Fibroblast of lung (primary cell): ENCODE measurements around the gene HRH3. TPM values are rescaled to one million over a fixed set of nuclear protein-coding genes. Genes with fewer than 3 reads are reported as not detected.

Experiments
- DNase-seq, 2 donors: peaks; one replicate each; pipeline versions ENCODE4 v3.0.0 to v3.0.0-alpha.2; 2010; ENCODE audit warnings: low read depth in 2 of 2
- H2AFZ ChIP-seq: 2 replicates; pipeline ENCODE4 v1.5.1; 2012; ENCODE audit warnings: low read length, control low read depth, inconsistent platforms
- H3K27ac ChIP-seq: 2 replicates; pipeline ENCODE4 v1.5.1; 2011; ENCODE audit warnings: low read length, control low read depth; ENCODE audit not compliant: insufficient read depth
- H3K27me3 ChIP-seq: 2 replicates; pipeline ENCODE4 v1.5.1; 2011; ENCODE audit warnings: mild to moderate bottlenecking, low read length; ENCODE audit not compliant: control insufficient read depth, insufficient read depth
- H3K36me3 ChIP-seq: 2 replicates; pipeline ENCODE4 v1.5.1; 2011; ENCODE audit warnings: low read length; ENCODE audit not compliant: control insufficient read depth, insufficient read depth
- H3K4me1 ChIP-seq: 2 replicates; pipeline ENCODE4 v1.5.1; 2011; ENCODE audit warnings: low read length; ENCODE audit not compliant: control insufficient read depth, insufficient read depth; ENCODE audit errors: extremely low read depth
- H3K4me2 ChIP-seq: 2 replicates; pipeline ENCODE4 v1.5.1; 2011; ENCODE audit warnings: low read length, control low read depth; ENCODE audit not compliant: insufficient read depth; ENCODE audit errors: extremely low read depth
- H3K4me3 ChIP-seq, 4 experiments: fragments of 200-600 bp in 1 of 4; sonication (generic) in 1 of 4; replicated peaks in 1 of 4; 2 replicates each; pipeline ENCODE4 v1.5.1; 2011 to 2016; ENCODE audit warnings: low read length in 4 of 4, low read depth in 3 of 4, mild to moderate bottlenecking in 3 of 4, control low read depth in 2 of 4, inconsistent platforms in 1 of 4, mixed read lengths in 1 of 4; ENCODE audit not compliant: insufficient read depth in 1 of 4; ENCODE audit errors: control extremely low read depth in 1 of 4
- H3K79me2 ChIP-seq: 2 replicates; pipeline ENCODE4 v1.5.1; 2012; ENCODE audit warnings: mild to moderate bottlenecking, low read length, inconsistent platforms; ENCODE audit not compliant: control insufficient read depth, insufficient read depth
- H3K9ac ChIP-seq: 2 replicates; pipeline ENCODE4 v1.5.1; 2011; ENCODE audit warnings: mild to moderate bottlenecking, low read length, control low read depth; ENCODE audit not compliant: insufficient read depth
- H3K9me3 ChIP-seq: 2 replicates; pipeline ENCODE4 v1.5.1; 2012; ENCODE audit warnings: low read depth, low read length; ENCODE audit not compliant: control insufficient read depth, insufficient read depth
- H4K20me1 ChIP-seq: 2 replicates; pipeline ENCODE4 v1.5.1; 2011; ENCODE audit warnings: low read length; ENCODE audit not compliant: control insufficient read depth, insufficient read depth; ENCODE audit errors: extremely low read depth
- CTCF ChIP-seq, 2 donors: IDR thresholded peaks in 1 of 2; conservative IDR thresholded peaks in 1 of 2; 1 replicate in 1 of 2; 2 replicates in 1 of 2; pipeline ENCODE4 v1.5.1; 2011 to 2012; ENCODE audit warnings: low read length in 2 of 2, control low read depth in 1 of 2, inconsistent platforms in 1 of 2, low read depth in 1 of 2, mild to moderate bottlenecking in 1 of 2
- EZH2 ChIP-seq: IDR thresholded peaks from 2 replicates; pipeline ENCODE4 v1.5.1; 2012; ENCODE audit warnings: low read length, control low read depth, mild to moderate bottlenecking; ENCODE audit errors: missing control alignments
- polyA plus RNA-seq, 2 donors: library from polyadenylated mRNA; depleted of rRNA in 1 of 2; stranded (reverse) in 1 of 2; unstranded in 1 of 2; fragments of >200 nt; gene quantifications; 2 replicates each; pipeline ENCODE4 v1.2.1, GENCODE V29; 2011 to 2012; ENCODE audit warnings: missing spikeins in 1 of 2
- total RNA-seq: library from RNA; depleted of rRNA; stranded (reverse); fragments of >200 nt; gene quantifications from 2 replicates; pipeline ENCODE4 v1.2.1, GENCODE V29; 2014

The HRH3 gene
- total and polyA plus RNA-seq, 2 donors (not counting 1 experiment from before 2014, with no cell fraction given) = not detected

- Histone ChIP-seq H2AFZ (peak within 1 kb of the TSS; percentile 86), H4K20me1 (no peaks in the 10 kb centered on the region), H3K4me2 (peak within 1 kb of the TSS; percentile 96), H3K27me3 (no peaks in the 10 kb centered on the region), H3K4me3 (peak within 1 kb of the TSS; percentile 87 to 98 (median 92)), H3K27ac (peak within 1 kb of the TSS; percentile 98), H3K36me3 (peaks cover 2% of the 10 kb centered on the region), H3K9me3 (no peaks in the 10 kb centered on the region), H3K79me2 (peaks cover 31% of the 10 kb centered on the region), H3K4me1 (peaks cover 2% of the 10 kb centered on the region), H3K9ac (peak within 1 kb of the TSS; percentile 99)
- peak; percentile 92 to 94 for DNase-seq
- TF ChIP-seq CTCF (conservative IDR thresholded peaks at IDR 0.05 in 1 of 2, IDR thresholded peaks at IDR 0.05 in 1 of 2; ENCODE audit: low read depth in 1 of 2, low read length in 2 of 2) (no peak), EZH2 (no peak)
These were observed 37.3 kb downstream of the HRH3 start, which contains the start of gene MTG2 for GRCh38 chr20:62182469-62183425. MTG2 (plus strand) TSS chr20:62183028; CDS start chr20:62193421, 10,393 bp downstream.

- TF ChIP-seq EZH2 = no peak
- no peak for TF ChIP-seq CTCF (conservative IDR thresholded peaks at IDR 0.05 in 1 of 2, IDR thresholded peaks at IDR 0.05 in 1 of 2; ENCODE audit: low read depth in 1 of 2, low read length in 2 of 2)
- DNase-seq = no peak
- H3K9me3 ChIP-seq = no peaks in the 10 kb centered on the region
- peak overlapping the region; percentile 77 to 94 (median 89) for H3K4me3 ChIP-seq
- H2AFZ ChIP-seq = no peak overlapping the region
- H3K79me2 ChIP-seq = peaks cover 24% of the 10 kb centered on the region
- H3K9ac ChIP-seq = peak overlapping the region; percentile 99
- H3K27me3 ChIP-seq = no peaks in the 10 kb centered on the region
- H4K20me1 ChIP-seq = no peaks in the 10 kb centered on the region
- peaks cover 2% of the 10 kb centered on the region for H3K4me1 ChIP-seq
- peak overlapping the region; percentile 82 for H3K4me2 ChIP-seq
- peaks cover 2% of the 10 kb centered on the region for H3K36me3 ChIP-seq
- H3K27ac ChIP-seq = peak overlapping the region; percentile 98
These were observed 38.3 kb downstream of the HRH3 start for GRCh38 chr20:62181808-62182207.

- Histone ChIP-seq H3K36me3 (peaks cover 5% of the 10 kb centered on the region), H3K9me3 (no peaks in the 10 kb centered on the region), H3K4me1 (peaks cover 2% of the 10 kb centered on the region), H3K27me3 (no peaks in the 10 kb centered on the region), H2AFZ (no peak overlapping the region), H3K4me3 (no peak overlapping the region), H4K20me1 (no peaks in the 10 kb centered on the region), H3K9ac (no peak overlapping the region), H3K4me2 (no peak overlapping the region), H3K79me2 (peaks cover 10% of the 10 kb centered on the region), H3K27ac (no peak overlapping the region)
- DNase-seq = no peak
- TF ChIP-seq CTCF (conservative IDR thresholded peaks at IDR 0.05 in 1 of 2, IDR thresholded peaks at IDR 0.05 in 1 of 2; ENCODE audit: low read depth in 1 of 2, low read length in 2 of 2) = no peak
- no peak for TF ChIP-seq EZH2
These were observed 40.9 kb downstream of the HRH3 start for GRCh38 chr20:62179162-62179504.
